GM12892 (cell line): ENCODE data around the gene C14orf93.

ENCODE experiments used
- POLR2A ChIP-seq: IDR thresholded peaks from 2 replicates; pipeline ENCODE4 v1.6.1; 2011; ENCODE audit warnings: low read depth, low read length, control low read depth
- POLR2AphosphoS5 ChIP-seq: IDR thresholded peaks from 2 replicates; pipeline ENCODE4 v1.6.1; 2011; ENCODE audit warnings: low read depth, low read length, control low read depth
- TAF1 ChIP-seq: IDR thresholded peaks from 2 replicates; pipeline ENCODE4 v1.6.1; 2011; ENCODE audit warnings: low read depth, mild to moderate bottlenecking, control low read depth, low read length, borderline replicate concordance

DNA sequence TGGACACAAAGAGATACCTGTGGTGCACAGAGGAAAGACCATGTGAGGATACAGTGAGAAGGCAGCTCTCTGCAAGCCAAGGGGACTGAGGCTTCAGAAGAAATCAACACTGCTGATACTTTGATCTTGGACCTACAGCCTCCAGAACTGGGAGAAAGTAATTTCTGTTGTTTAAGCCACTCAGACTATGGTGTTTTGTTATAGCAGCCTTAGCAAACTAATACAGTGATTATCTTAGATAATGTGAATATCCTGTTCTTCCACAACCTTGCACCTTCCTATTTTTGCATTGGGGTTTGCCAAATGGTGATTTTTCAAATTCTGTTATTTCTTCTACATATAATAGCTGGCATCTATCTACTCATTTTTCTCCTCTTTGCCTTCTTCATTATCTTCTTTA lies 8.2 kb upstream of the C14orf93 start:
- no peak for TF ChIP-seq TAF1
- TF ChIP-seq POLR2A = no peak
- no peak for TF ChIP-seq POLR2AphosphoS5
